GM12878 (cell line): ENCODE measurements around the gene MRNIP. TPM values are rescaled to one million over a fixed set of nuclear protein-coding genes. Genes with fewer than 3 reads are reported as not detected.

Experiments used
- CEBPB ChIP-seq, 2 experiments: fragments of 150-350 bp in 1 of 2; IDR thresholded peaks; 2 replicates each; pipeline ENCODE4 v1.6.1; 2012 to 2014; ENCODE audit warnings: low read depth in 2 of 2, low read length in 2 of 2, borderline replicate concordance in 1 of 2, inconsistent platforms in 1 of 2
- CHD2 ChIP-seq: IDR thresholded peaks from 2 replicates; pipeline ENCODE4 v1.6.1; 2011; ENCODE audit warnings: low read depth, low read length, improper control_type of control experiment, borderline replicate concordance
- CHD4 ChIP-seq: fragments of 200-600 bp; sonication (generic); IDR thresholded peaks from 2 replicates; pipeline ENCODE4 v1.6.1; 2016; ENCODE audit warnings: mild to moderate bottlenecking
- CREM ChIP-seq: IDR thresholded peaks from 2 replicates; pipeline ENCODE4 v1.6.1; 2014; ENCODE audit warnings: antibody characterized with exemption, low read depth
- FOXK2 ChIP-seq: fragments of 450-650 bp; IDR thresholded peaks from 2 replicates; pipeline ENCODE4 v1.6.1; 2017; ENCODE audit warnings: mild to moderate bottlenecking, moderate library complexity
- HDGF ChIP-seq: fragments of 450-650 bp; IDR thresholded peaks from 2 replicates; pipeline ENCODE4 v1.6.1; 2016; ENCODE audit warnings: antibody characterized with exemption
- JUNB ChIP-seq: IDR thresholded peaks from 2 replicates; pipeline ENCODE4 v1.6.1; 2016; ENCODE audit warnings: antibody characterized with exemption, mild to moderate bottlenecking
- KAT2A ChIP-seq: conservative IDR thresholded peaks from 2 replicates; pipeline ENCODE4 v1.6.1; 2011; ENCODE audit warnings: low read depth, low read length; ENCODE audit not compliant: control insufficient read depth
- MEF2B ChIP-seq: fragments of 450-650 bp; IDR thresholded peaks from 2 replicates; pipeline ENCODE4 v1.6.1; 2018; ENCODE audit warnings: mild to moderate bottlenecking, moderate library complexity; ENCODE audit not compliant: partially characterized antibody, poor library complexity, severe bottlenecking
- MYB ChIP-seq: fragments of 150-350 bp; IDR thresholded peaks from 2 replicates; pipeline ENCODE4 v1.6.1; 2014; ENCODE audit warnings: mild to moderate bottlenecking, low read depth, low read length, borderline replicate concordance
- NBN ChIP-seq: fragments of 450-650 bp; IDR thresholded peaks from 2 replicates; pipeline ENCODE4 v1.6.1; 2016
- NFYA ChIP-seq: IDR thresholded peaks from 2 replicates; pipeline ENCODE4 v1.6.1; 2011; ENCODE audit warnings: low read depth, mild to moderate bottlenecking, low read length, improper control_type of control experiment, borderline replicate concordance
- NR2F1 ChIP-seq: fragments of 450-650 bp; conservative IDR thresholded peaks from 2 replicates; pipeline ENCODE4 v1.6.1; 2017; ENCODE audit warnings: mild to moderate bottlenecking
- NRF1 ChIP-seq: conservative IDR thresholded peaks from 2 replicates; pipeline ENCODE4 v1.6.1; 2011; ENCODE audit warnings: mild to moderate bottlenecking, low read depth, low read length, improper control_type of control experiment
- PML ChIP-seq: IDR thresholded peaks from 2 replicates; pipeline ENCODE4 v1.6.1; 2012; ENCODE audit warnings: low read length, inconsistent platforms
- RAD21 ChIP-seq: IDR thresholded peaks from 2 replicates; pipeline ENCODE4 v1.6.1; 2011; ENCODE audit warnings: mild to moderate bottlenecking, low read depth, low read length, moderate library complexity; ENCODE audit not compliant: insufficient read depth
- RUNX3 ChIP-seq: IDR thresholded peaks from 2 replicates; pipeline ENCODE4 v1.6.1; 2012; ENCODE audit warnings: low read length, inconsistent platforms
- SMAD1 ChIP-seq: fragments of 450-650 bp; IDR thresholded peaks from 2 replicates; pipeline ENCODE4 v1.6.1; 2018; ENCODE audit warnings: mild to moderate bottlenecking, low read depth; ENCODE audit not compliant: partially characterized antibody
- SMC3 ChIP-seq: IDR thresholded peaks from 2 replicates; pipeline ENCODE4 v1.6.1; 2011; ENCODE audit warnings: low read length, improper control_type of control experiment, borderline replicate concordance
- SP1 ChIP-seq: IDR thresholded peaks from one replicate; pipeline ENCODE4 v1.6.1; 2011; ENCODE audit warnings: low read depth, low read length
- SREBF1 ChIP-seq: IDR thresholded peaks from 2 replicates; pipeline ENCODE4 v1.6.1; 2012; ENCODE audit warnings: mild to moderate bottlenecking, low read length
- TAF1 ChIP-seq: IDR thresholded peaks from 2 replicates; pipeline ENCODE4 v1.6.1; 2011; ENCODE audit warnings: mild to moderate bottlenecking, low read depth, low read length, borderline replicate concordance
- TCF7 ChIP-seq: IDR thresholded peaks from 2 replicates; pipeline ENCODE4 v1.6.1; 2014; ENCODE audit warnings: antibody characterized with exemption, borderline replicate concordance
- YY1 ChIP-seq: IDR thresholded peaks from 2 replicates; pipeline ENCODE4 v1.6.1; 2011; ENCODE audit warnings: low read depth, mild to moderate bottlenecking, low read length
- polyA plus RNA-seq, 11 experiments: library from polyadenylated mRNA; depleted of rRNA in 4 of 11; unstranded in 6 of 11; stranded (reverse) in 5 of 11; fragments of >200 nt; fragmentation: Nextera tagmentation in 4 of 11; fragmentation: Illumina TruSeq in 1 of 11; extraction: Ambion mirVana in 4 of 11; extraction: Trizol in 1 of 11; gene quantifications; 1 replicate in 1 of 11; 2 replicates in 10 of 11; pipeline versions ENCODE4 v1.2.1 to v1.2.3, GENCODE V29; 2011 to 2016; ENCODE audit warnings: inconsistent platforms in 2 of 11, missing spikeins in 2 of 11, low read depth in 1 of 11
- total RNA-seq, 4 experiments: library from RNA; depleted of rRNA in 3 of 4; stranded (reverse); fragments of >200 nt in 3 of 4; fragmentation: Illumina TruSeq in 1 of 4; extraction: Trizol in 1 of 4; gene quantifications; 2 replicates each; pipeline versions ENCODE4 v1.2.1 to v1.2.3, GENCODE V29; 2013 to 2021
- TF ChIP-seq, protein P1 (sequence below): fragments of 450-650 bp; formaldehyde crosslinking; IDR thresholded peaks from 2 replicates; pipeline ENCODE4 v1.4.0; 2020; ENCODE audit warnings: mild to moderate bottlenecking, moderate library complexity
- TF ChIP-seq, protein P2 (sequence below): IDR thresholded peaks from 2 replicates; pipeline ENCODE4 v1.6.1; 2012; ENCODE audit warnings: low read depth, low read length, improper control_type of control experiment

MRNIP gene
- total and polyA plus RNA-seq, 10 of the 15 experiments (the other 5 are each of a cell fraction or from before 2014, with no cell fraction given), result 2.4 to 30.4 (median 13.1) TPM

DNA sequence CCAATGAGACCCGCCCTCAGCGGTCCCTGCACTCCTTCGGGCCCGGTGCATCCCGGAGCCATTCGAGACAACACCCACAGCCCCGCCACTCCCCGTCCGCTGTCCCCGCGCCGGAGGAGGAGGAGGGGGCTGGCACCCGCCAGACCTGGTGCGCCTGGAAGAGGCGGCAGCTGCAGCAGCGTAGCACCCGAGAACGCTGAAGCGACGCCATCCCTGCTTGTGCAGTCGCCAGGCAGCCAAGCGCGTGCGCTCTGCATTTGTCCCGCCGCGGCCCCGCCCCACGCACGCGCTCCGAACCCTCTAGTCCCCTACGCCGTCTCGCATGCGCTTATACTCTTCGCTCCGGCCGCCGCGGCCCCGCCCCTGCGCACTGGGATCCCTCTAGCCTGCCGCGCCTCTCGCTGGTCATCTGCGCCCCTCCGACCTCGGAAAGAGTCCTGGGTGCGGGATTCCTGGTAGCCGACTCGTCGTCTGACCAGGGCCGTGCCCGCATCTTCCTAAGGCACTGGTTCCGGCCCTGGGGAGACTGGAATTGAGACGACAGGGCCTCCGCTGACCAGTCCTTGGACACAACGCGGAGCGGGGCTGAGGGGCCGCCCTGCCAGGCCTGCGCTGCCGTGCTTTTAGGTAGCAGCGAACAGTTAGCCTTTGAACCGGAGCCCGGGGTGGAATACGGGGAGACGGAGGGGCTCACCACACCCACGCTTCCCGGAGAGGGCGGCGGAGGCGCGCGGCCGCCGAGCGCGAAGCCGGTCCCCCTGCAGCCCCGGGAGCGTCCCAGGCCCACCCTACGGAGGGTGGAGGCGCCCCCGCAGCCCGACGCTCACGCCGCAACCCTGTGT lies at the start of gene MRNIP (continued):
- TF ChIP-seq CREM, result no peak; the same call in 1 of the 2 replicates
- TF ChIP-seq HDGF, result peak; percentile 93
- TF ChIP-seq MYB, result no peak
- TF ChIP-seq PML, result no peak
- peak; percentile 9; the same call in 1 of the 2 replicates for TF ChIP-seq SMC3
- TF ChIP-seq NBN, result peak; percentile 56
- TF ChIP-seq TCF7, result no peak
- peak; percentile 91 for TF ChIP-seq NRF1
- TF ChIP-seq SREBF1, result no peak
- TF ChIP-seq RUNX3, result no peak; the same call in 1 of the 2 replicates
- peak; percentile 17 for TF ChIP-seq SP1
- no peak for TF ChIP-seq NFYA
- TF ChIP-seq MEF2B, result no peak
- peak; percentile 28; the same call in 1 of the 2 replicates for TF ChIP-seq TAF1
- TF ChIP-seq YY1, result peak; percentile 87
- TF ChIP-seq CHD2, result peak; percentile 68; the same call in 1 of the 2 replicates
- no peak for TF ChIP-seq CEBPB (IDR thresholded peaks at IDR 0.05; ENCODE audit: borderline replicate concordance in 1 of 2, low read depth in 2 of 2, low read length in 2 of 2)
- TF ChIP-seq CHD4, result no peak
- no peak for TF ChIP-seq SMAD1
- no peak for TF ChIP-seq JUNB
- TF ChIP-seq KAT2A, result no peak
- TF ChIP-seq, protein P1, sequence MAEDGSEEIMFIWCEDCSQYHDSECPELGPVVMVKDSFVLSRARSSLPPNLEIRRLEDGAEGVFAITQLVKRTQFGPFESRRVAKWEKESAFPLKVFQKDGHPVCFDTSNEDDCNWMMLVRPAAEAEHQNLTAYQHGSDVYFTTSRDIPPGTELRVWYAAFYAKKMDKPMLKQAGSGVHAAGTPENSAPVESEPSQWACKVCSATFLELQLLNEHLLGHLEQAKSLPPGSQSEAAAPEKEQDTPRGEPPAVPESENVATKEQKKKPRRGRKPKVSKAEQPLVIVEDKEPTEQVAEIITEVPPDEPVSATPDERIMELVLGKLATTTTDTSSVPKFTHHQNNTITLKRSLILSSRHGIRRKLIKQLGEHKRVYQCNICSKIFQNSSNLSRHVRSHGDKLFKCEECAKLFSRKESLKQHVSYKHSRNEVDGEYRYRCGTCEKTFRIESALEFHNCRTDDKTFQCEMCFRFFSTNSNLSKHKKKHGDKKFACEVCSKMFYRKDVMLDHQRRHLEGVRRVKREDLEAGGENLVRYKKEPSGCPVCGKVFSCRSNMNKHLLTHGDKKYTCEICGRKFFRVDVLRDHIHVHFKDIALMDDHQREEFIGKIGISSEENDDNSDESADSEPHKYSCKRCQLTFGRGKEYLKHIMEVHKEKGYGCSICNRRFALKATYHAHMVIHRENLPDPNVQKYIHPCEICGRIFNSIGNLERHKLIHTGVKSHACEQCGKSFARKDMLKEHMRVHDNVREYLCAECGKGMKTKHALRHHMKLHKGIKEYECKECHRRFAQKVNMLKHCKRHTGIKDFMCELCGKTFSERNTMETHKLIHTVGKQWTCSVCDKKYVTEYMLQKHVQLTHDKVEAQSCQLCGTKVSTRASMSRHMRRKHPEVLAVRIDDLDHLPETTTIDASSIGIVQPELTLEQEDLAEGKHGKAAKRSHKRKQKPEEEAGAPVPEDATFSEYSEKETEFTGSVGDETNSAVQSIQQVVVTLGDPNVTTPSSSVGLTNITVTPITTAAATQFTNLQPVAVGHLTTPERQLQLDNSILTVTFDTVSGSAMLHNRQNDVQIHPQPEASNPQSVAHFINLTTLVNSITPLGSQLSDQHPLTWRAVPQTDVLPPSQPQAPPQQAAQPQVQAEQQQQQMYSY (CRISPR knock-in tag), result no peak
- TF ChIP-seq, protein P2, sequence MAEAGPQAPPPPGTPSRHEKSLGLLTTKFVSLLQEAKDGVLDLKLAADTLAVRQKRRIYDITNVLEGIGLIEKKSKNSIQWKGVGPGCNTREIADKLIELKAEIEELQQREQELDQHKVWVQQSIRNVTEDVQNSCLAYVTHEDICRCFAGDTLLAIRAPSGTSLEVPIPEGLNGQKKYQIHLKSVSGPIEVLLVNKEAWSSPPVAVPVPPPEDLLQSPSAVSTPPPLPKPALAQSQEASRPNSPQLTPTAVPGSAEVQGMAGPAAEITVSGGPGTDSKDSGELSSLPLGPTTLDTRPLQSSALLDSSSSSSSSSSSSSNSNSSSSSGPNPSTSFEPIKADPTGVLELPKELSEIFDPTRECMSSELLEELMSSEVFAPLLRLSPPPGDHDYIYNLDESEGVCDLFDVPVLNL, result no peak; the same call in 1 of the 2 replicates
- TF ChIP-seq NR2F1, result peak; percentile 66; the same call in 1 of the 2 replicates
- TF ChIP-seq RAD21, result peak; percentile 27; the same call in 1 of the 2 replicates
- no peak for TF ChIP-seq FOXK2
